GM23338 (cell line): ENCODE data around the gene GALNT4.

Experiments used
- CREB1 ChIP-seq: fragments of 250-450 bp; sonication (Bioruptor Pico); IDR thresholded peaks from 2 replicates; pipeline ENCODE4 v1.5.0; 2020; ENCODE audit warnings: low read depth, mild to moderate bottlenecking, moderate library complexity
- EZH2 ChIP-seq: fragments of 200-600 bp; sonication (generic); IDR thresholded peaks from one replicate; pipeline ENCODE4 v1.8.0; 2017; ENCODE audit warnings: antibody characterized with exemption, mild to moderate bottlenecking, low read depth; ENCODE audit not compliant: unreplicated experiment
- EZH2phosphoT487 ChIP-seq: fragments of 200-600 bp; sonication (generic); IDR thresholded peaks from one replicate; pipeline ENCODE4 v1.8.1; 2018; ENCODE audit warnings: antibody characterized with exemption; ENCODE audit not compliant: unreplicated experiment
- JUNB ChIP-seq: IDR thresholded peaks from one replicate; pipeline ENCODE4 v1.6.1; 2016; ENCODE audit warnings: antibody characterized with exemption; ENCODE audit not compliant: unreplicated experiment
- NANOG ChIP-seq: IDR thresholded peaks from 2 replicates; pipeline ENCODE4 v1.6.1; 2016; ENCODE audit warnings: antibody characterized with exemption, borderline replicate concordance
- POLR2AphosphoS5 ChIP-seq: IDR thresholded peaks from 2 replicates; pipeline ENCODE4 v1.6.1; 2016; ENCODE audit warnings: antibody characterized with exemption, low read depth
- ZNF114 ChIP-seq: fragments of 250-450 bp; sonication (Bioruptor Pico); IDR thresholded peaks from 2 replicates; pipeline ENCODE4 v1.5.0; 2020; ENCODE audit warnings: mild to moderate bottlenecking, moderate library complexity
- ZNF331 ChIP-seq: fragments of 250-450 bp; sonication (Bioruptor Pico); IDR thresholded peaks from 2 replicates; pipeline ENCODE4 v1.5.0; 2020; ENCODE audit warnings: low read depth, mild to moderate bottlenecking, moderate library complexity
- TF ChIP-seq, protein P1 (sequence below), 2 experiments: fragments of 200-600 bp in 1 of 2; sonication (generic) in 1 of 2; conservative IDR thresholded peaks; 2 replicates each; pipeline versions ENCODE4 v1.5.1 to v1.6.1; 2016 to 2017; ENCODE audit warnings: antibody characterized with exemption in 2 of 2, low read depth in 2 of 2, mild to moderate bottlenecking in 2 of 2, moderate library complexity in 1 of 2
- TF ChIP-seq, protein P2 (sequence below): IDR thresholded peaks from one replicate; pipeline ENCODE4 v1.6.1; 2018; ENCODE audit warnings: antibody characterized with exemption; ENCODE audit not compliant: unreplicated experiment
- TF ChIP-seq, protein P3 (sequence below): IDR thresholded peaks from 2 replicates; pipeline ENCODE4 v1.6.1; 2016; ENCODE audit warnings: antibody characterized with exemption

DNA sequence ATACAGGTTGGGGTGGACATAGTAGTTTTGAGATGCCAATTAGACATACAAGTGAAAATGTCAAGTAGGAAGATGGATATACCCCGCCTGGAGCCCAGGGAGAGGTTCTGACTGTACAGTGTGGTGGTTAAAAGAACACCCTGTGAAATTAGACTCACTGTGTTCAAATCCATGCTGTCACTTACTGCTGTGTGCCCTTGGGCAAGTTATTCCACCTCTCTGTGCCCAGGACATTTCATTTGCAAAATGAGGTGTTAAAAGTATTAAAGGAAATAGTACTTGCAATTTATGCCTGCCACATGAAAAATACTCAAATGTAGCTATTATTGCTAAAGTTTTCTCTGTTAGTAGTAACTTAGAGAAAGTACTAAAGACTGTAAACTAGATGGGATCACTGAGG, 18.5 kb downstream of the GALNT4 start:
- TF ChIP-seq POLR2AphosphoS5 (no peak), EZH2phosphoT487 (no peak), EZH2 (no peak), JUNB (no peak), ZNF331 (CRISPR knock-in tag) (no peak), ZNF114 (CRISPR knock-in tag) (no peak), CREB1 (CRISPR knock-in tag) (no peak), NANOG (no peak)
- TF ChIP-seq, protein P1, sequence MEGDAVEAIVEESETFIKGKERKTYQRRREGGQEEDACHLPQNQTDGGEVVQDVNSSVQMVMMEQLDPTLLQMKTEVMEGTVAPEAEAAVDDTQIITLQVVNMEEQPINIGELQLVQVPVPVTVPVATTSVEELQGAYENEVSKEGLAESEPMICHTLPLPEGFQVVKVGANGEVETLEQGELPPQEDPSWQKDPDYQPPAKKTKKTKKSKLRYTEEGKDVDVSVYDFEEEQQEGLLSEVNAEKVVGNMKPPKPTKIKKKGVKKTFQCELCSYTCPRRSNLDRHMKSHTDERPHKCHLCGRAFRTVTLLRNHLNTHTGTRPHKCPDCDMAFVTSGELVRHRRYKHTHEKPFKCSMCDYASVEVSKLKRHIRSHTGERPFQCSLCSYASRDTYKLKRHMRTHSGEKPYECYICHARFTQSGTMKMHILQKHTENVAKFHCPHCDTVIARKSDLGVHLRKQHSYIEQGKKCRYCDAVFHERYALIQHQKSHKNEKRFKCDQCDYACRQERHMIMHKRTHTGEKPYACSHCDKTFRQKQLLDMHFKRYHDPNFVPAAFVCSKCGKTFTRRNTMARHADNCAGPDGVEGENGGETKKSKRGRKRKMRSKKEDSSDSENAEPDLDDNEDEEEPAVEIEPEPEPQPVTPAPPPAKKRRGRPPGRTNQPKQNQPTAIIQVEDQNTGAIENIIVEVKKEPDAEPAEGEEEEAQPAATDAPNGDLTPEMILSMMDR (conservative IDR thresholded peaks at IDR 0.05; ENCODE audit: low read depth in 2 of 2): no peak
- TF ChIP-seq, protein P2, sequence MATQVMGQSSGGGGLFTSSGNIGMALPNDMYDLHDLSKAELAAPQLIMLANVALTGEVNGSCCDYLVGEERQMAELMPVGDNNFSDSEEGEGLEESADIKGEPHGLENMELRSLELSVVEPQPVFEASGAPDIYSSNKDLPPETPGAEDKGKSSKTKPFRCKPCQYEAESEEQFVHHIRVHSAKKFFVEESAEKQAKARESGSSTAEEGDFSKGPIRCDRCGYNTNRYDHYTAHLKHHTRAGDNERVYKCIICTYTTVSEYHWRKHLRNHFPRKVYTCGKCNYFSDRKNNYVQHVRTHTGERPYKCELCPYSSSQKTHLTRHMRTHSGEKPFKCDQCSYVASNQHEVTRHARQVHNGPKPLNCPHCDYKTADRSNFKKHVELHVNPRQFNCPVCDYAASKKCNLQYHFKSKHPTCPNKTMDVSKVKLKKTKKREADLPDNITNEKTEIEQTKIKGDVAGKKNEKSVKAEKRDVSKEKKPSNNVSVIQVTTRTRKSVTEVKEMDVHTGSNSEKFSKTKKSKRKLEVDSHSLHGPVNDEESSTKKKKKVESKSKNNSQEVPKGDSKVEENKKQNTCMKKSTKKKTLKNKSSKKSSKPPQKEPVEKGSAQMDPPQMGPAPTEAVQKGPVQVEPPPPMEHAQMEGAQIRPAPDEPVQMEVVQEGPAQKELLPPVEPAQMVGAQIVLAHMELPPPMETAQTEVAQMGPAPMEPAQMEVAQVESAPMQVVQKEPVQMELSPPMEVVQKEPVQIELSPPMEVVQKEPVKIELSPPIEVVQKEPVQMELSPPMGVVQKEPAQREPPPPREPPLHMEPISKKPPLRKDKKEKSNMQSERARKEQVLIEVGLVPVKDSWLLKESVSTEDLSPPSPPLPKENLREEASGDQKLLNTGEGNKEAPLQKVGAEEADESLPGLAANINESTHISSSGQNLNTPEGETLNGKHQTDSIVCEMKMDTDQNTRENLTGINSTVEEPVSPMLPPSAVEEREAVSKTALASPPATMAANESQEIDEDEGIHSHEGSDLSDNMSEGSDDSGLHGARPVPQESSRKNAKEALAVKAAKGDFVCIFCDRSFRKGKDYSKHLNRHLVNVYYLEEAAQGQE: no peak
- TF ChIP-seq, protein P3, sequence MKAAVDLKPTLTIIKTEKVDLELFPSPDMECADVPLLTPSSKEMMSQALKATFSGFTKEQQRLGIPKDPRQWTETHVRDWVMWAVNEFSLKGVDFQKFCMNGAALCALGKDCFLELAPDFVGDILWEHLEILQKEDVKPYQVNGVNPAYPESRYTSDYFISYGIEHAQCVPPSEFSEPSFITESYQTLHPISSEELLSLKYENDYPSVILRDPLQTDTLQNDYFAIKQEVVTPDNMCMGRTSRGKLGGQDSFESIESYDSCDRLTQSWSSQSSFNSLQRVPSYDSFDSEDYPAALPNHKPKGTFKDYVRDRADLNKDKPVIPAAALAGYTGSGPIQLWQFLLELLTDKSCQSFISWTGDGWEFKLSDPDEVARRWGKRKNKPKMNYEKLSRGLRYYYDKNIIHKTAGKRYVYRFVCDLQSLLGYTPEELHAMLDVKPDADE: no peak
